ENCODE results near the gene COG6. TPM values are rescaled to one million over a fixed set of nuclear protein-coding genes. Genes with fewer than 3 reads are reported as not detected.

Gene COG6
- total and polyA plus RNA-seq, 2 of the 4 experiments (the other 2 are of a cell fraction): 22.8 to 37.5 TPM

DNA sequence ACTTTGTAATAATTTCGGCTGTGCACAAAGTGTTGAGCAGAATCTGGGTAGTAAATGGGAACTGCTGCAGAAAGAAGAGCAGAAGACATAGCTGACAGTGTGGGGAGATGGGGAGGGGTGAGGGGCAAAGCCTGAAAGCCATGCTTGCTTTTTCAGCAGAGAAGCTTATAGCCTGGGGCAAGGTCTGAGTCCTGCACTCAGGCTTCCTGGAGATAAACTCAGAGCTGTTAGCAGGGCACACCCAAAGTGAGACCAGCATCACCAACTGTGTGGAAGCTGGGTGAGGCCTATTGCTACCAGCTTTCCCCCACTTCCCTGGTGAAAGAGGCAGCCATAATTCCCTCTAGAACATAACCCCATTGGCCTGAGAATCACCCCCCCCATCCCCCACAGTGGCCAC, 36.9 kb upstream of the COG6 start:
- ATAC-seq (ENCODE audit: low read depth) (no peak), DNase-seq (no peak)
- TF ChIP-seq SMC3 (IDR thresholded peaks at IDR 0.05; ENCODE audit: low read depth, low read length) (no peak), RAD21 (IDR thresholded peaks at IDR 0.05; ENCODE audit: low read length) (no peak), MXI1 (IDR thresholded peaks at IDR 0.05; ENCODE audit: borderline replicate concordance, low read depth, low read length) (no peak), FOS (IDR thresholded peaks at IDR 0.05; ENCODE audit: low read depth, low read length) (no peak), MAZ (IDR thresholded peaks at IDR 0.05; ENCODE audit: borderline replicate concordance, low read depth, low read length) (no peak), BHLHE40 (IDR thresholded peaks at IDR 0.05; ENCODE audit: low read depth, low read length) (no peak), CHD1 (IDR thresholded peaks at IDR 0.05; ENCODE audit: low read depth, low read length) (no peak), MAFK (IDR thresholded peaks at IDR 0.05; ENCODE audit: low read depth, low read length) (no peak)
- TF ChIP-seq, protein P1, sequence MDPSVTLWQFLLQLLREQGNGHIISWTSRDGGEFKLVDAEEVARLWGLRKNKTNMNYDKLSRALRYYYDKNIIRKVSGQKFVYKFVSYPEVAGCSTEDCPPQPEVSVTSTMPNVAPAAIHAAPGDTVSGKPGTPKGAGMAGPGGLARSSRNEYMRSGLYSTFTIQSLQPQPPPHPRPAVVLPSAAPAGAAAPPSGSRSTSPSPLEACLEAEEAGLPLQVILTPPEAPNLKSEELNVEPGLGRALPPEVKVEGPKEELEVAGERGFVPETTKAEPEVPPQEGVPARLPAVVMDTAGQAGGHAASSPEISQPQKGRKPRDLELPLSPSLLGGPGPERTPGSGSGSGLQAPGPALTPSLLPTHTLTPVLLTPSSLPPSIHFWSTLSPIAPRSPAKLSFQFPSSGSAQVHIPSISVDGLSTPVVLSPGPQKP (IDR thresholded peaks at IDR 0.05; ENCODE audit: borderline replicate concordance, low read depth, low read length): no peak
- ChIA-PET CTCF (no interaction called here), POLR2A (ENCODE audit: unreplicated experiment) (no interaction called here)
- H3K4me2 ChIP-seq (ENCODE audit: low read depth, low read length): no peak overlapping the region
- no peak overlapping the region for H3K27ac ChIP-seq (ENCODE audit: insufficient read depth, low read length)
- no peaks in the 10 kb centered on the region for H4K20me1 ChIP-seq (ENCODE audit: insufficient read depth, low read length)
- no peak overlapping the region for H3K18ac ChIP-seq (ENCODE audit: low read depth, low read length)
- no peak overlapping the region for H3K4me3 ChIP-seq (ENCODE audit: insufficient read depth, low read depth, low read length)
- no peak overlapping the region for H2AK9ac ChIP-seq (replicated peaks; ENCODE audit: low read depth, low read length, poor library complexity)
- no peak overlapping the region for H4K91ac ChIP-seq (ENCODE audit: insufficient read depth, low read depth, low read length)
- in situ Hi-C loops (cut with MboI; ENCODE audit: low sequenced_read_pairs) (loop anchor here (5.0 kb wide), 1 partner anchor 566 kb away; no protein-coding TSS in a partner anchor), dilution Hi-C loops (cut with HindIII; ENCODE audit: low sequenced_read_pairs, unreplicated experiment) (no loop called here), intact Hi-C loops (cut with micrococcal nuclease) (loop anchor here (5.0 kb wide), 1 partner anchor 646 kb away; no protein-coding TSS in a partner anchor)
- H2BK5ac ChIP-seq (ENCODE audit: low read depth, low read length, poor library complexity, severe bottlenecking): no peak overlapping the region
- no peak overlapping the region for H3K9ac ChIP-seq (ENCODE audit: low read depth, low read length)
- no peak overlapping the region for H4K8ac ChIP-seq (ENCODE audit: low read depth in 2 of 2, low read length in 2 of 2)
- no TSS peak for BruUV-seq (replicated peaks)
- no peak overlapping the region for H3K4ac ChIP-seq (ENCODE audit: low read depth, low read length)
- H2BK15ac ChIP-seq (ENCODE audit: low read depth, low read length): no peak overlapping the region
- no peak overlapping the region for H2AK5ac ChIP-seq (ENCODE audit: low read depth, low read length)
- H2AFZ ChIP-seq (replicated peaks; ENCODE audit: low read length, poor library complexity): no peak overlapping the region
- no peak overlapping the region for H4K5ac ChIP-seq (ENCODE audit: low read depth, low read length)
- H3K9me1 ChIP-seq (ENCODE audit: insufficient read depth, low read length): no peaks in the 10 kb centered on the region
- no CpG with 5 or more reads among the region's 1 CpG for WGBS, 2 experiments (ENCODE audit: extremely low coverage in 2 of 2, insufficient read length in 1 of 2)
- no peaks in the 10 kb centered on the region for H3K9me3 ChIP-seq (ENCODE audit: control insufficient read depth, insufficient read depth, low read length)
- no peak overlapping the region for H3K56ac ChIP-seq (ENCODE audit: extremely low read depth, insufficient read depth, low read length)
- H3K14ac ChIP-seq (replicated peaks; ENCODE audit: low read depth, low read length): no peak overlapping the region
- no peak overlapping the region for H3K23ac ChIP-seq (ENCODE audit: low read depth, low read length)
- H3K36me3 ChIP-seq (ENCODE audit: control insufficient read depth, insufficient read depth, low read length): no peaks in the 10 kb centered on the region
- peaks cover 2% of the 10 kb centered on the region; the same call in 1 of the 2 replicates for H3K27me3 ChIP-seq (ENCODE audit: control insufficient read depth, insufficient read depth, low read length)
- H3K4me1 ChIP-seq (ENCODE audit: control insufficient read depth, insufficient read depth, low read length): no peaks in the 10 kb centered on the region
- H2BK120ac ChIP-seq (ENCODE audit: low read depth, low read length): no peak overlapping the region
- H3K79me1 ChIP-seq (ENCODE audit: low read depth in 1 of 2, low read length in 2 of 2): no peaks in the 10 kb centered on the region
- no peak overlapping the region for H2BK20ac ChIP-seq (ENCODE audit: low read depth, low read length)

Measured in IMR-90 (cell line).